WERI-Rb-1 (cell line): ENCODE results near the gene SPEN.

Experiments
- DNase-seq: peaks from one replicate; pipeline ENCODE4 v3.0.0-alpha.2; 2020
- H3K27ac ChIP-seq: fragments of 250-450 bp; sonication (Bioruptor Pico); 2 replicates; pipeline ENCODE4 v1.5.1; 2020; ENCODE audit warnings: mild to moderate bottlenecking, moderate library complexity
- H3K27me3 ChIP-seq: fragments of 250-450 bp; sonication (Bioruptor Pico); 2 replicates; pipeline ENCODE4 v1.5.1; 2021; ENCODE audit warnings: mild to moderate bottlenecking, low read depth, moderate library complexity; ENCODE audit not compliant: insufficient read depth, severe bottlenecking
- H3K36me3 ChIP-seq: fragments of 250-450 bp; sonication (Bioruptor Pico); 2 replicates; pipeline ENCODE4 v1.5.1; 2020; ENCODE audit warnings: mild to moderate bottlenecking, moderate library complexity
- H3K4me3 ChIP-seq: 2 replicates; pipeline ENCODE4 v1.5.1; 2011; ENCODE audit warnings: low read depth, mild to moderate bottlenecking, control low read depth, low read length
- H3K9me3 ChIP-seq: fragments of 250-450 bp; sonication (Bioruptor Pico); 2 replicates; pipeline ENCODE4 v1.5.1; 2021; ENCODE audit warnings: mild to moderate bottlenecking, moderate library complexity; ENCODE audit not compliant: severe bottlenecking
- CTCF ChIP-seq: IDR thresholded peaks from 2 replicates; pipeline ENCODE4 v1.5.1; 2011; ENCODE audit warnings: low read depth, mild to moderate bottlenecking, control low read depth, inconsistent platforms, low read length

Gene SPEN

GRCh38 chr1:15963968-15964648 lies 116.6 kb downstream of the SPEN start:
- peaks cover 16% of the 10 kb centered on the region for H3K36me3 ChIP-seq
- H3K9me3 ChIP-seq, result no peaks in the 10 kb centered on the region
- H3K27me3 ChIP-seq, result no peaks in the 10 kb centered on the region
- no peak overlapping the region for H3K27ac ChIP-seq
- no peak for DNase-seq
- no peak overlapping the region for H3K4me3 ChIP-seq
- no peak for TF ChIP-seq CTCF

GRCh38 chr1:15965228-15965767 lies 117.8 kb downstream of the SPEN start:
- no peak for DNase-seq
- Histone ChIP-seq H3K27ac (no peak overlapping the region), H3K9me3 (no peaks in the 10 kb centered on the region), H3K36me3 (peaks cover 26% of the 10 kb centered on the region), H3K4me3 (no peak overlapping the region), H3K27me3 (no peaks in the 10 kb centered on the region)
- no peak for TF ChIP-seq CTCF

- H3K4me3 ChIP-seq, result no peak overlapping the region
- DNase-seq, result no peak
- peaks cover 24% of the 10 kb centered on the region for H3K36me3 ChIP-seq
- no peak for TF ChIP-seq CTCF
- H3K27ac ChIP-seq, result no peak overlapping the region
- no peaks in the 10 kb centered on the region for H3K27me3 ChIP-seq
- H3K9me3 ChIP-seq, result no peaks in the 10 kb centered on the region
Observed at GRCh38 chr1:15966081-15966955, 118.8 kb downstream of the SPEN start.

- no peak for DNase-seq
- Histone ChIP-seq H3K9me3 (no peaks in the 10 kb centered on the region), H3K27ac (no peak overlapping the region), H3K4me3 (no peak overlapping the region), H3K36me3 (peaks cover 25% of the 10 kb centered on the region), H3K27me3 (no peaks in the 10 kb centered on the region)
- TF ChIP-seq CTCF, result no peak
Observed at GRCh38 chr1:15966956-15967344, 119.4 kb downstream of the SPEN start.

- peaks cover 37% of the 10 kb centered on the region for H3K36me3 ChIP-seq
- H3K4me3 ChIP-seq, result no peak overlapping the region
- no peak for TF ChIP-seq CTCF
Observed at GRCh38 chr1:15968172-15968571, 120.7 kb downstream of the SPEN start.

More at GRCh38 chr1:15968172-15968571, 120.7 kb downstream of the SPEN start:
- no peak overlapping the region for H3K27ac ChIP-seq
- no peaks in the 10 kb centered on the region for H3K27me3 ChIP-seq
- DNase-seq, result no peak
- H3K9me3 ChIP-seq, result no peaks in the 10 kb centered on the region
